Islet of Langerhans (tissue), 1 donor: ENCODE data around the gene DVL2.
"Not testable (repeated sequence)": the region's sequence is repeated elsewhere in the genome, so short reads cannot be mapped to it uniquely, and the experiment has no call there.

Experiments used
- FAIRE-seq: peaks from one replicate; lab custom pipeline; 2011; peaks lifted over from hg19 to GRCh38; lab: Jason Lieb, UNC

Gene DVL2

DNA sequence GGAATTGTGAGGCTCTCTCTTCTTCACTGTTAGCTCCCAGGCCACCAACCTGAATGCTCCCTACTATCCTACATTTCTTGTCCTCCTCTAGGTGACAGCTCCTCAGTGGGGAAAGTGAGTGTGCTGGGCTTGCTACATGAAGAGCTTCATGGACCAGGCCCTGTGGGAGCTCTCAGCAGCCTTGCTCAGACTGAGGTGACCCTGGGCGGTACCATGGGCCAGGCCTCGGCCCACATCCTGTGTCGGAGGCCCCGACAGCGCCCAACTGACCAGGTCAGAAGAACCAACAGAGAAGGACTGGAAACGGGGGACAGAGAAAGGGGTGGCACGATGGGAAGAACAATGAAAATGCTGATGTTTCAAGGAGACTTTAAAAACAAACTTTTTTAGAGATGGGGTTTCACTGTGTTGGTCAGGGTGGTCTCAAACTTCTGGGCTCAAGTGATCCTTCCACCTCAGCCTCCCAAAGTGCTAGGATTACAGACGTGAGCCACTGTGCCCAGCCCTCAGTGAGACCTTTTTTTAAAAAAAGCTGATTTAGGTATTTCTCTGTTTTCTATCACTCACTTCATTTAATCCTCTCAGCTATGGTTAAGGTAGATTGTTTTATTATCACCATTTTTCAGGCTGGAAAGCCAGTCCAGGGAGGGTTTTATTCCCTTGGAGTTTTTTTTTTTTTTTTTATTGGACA, 22.6 kb upstream of the DVL2 start:
- no peak for FAIRE-seq

DNA sequence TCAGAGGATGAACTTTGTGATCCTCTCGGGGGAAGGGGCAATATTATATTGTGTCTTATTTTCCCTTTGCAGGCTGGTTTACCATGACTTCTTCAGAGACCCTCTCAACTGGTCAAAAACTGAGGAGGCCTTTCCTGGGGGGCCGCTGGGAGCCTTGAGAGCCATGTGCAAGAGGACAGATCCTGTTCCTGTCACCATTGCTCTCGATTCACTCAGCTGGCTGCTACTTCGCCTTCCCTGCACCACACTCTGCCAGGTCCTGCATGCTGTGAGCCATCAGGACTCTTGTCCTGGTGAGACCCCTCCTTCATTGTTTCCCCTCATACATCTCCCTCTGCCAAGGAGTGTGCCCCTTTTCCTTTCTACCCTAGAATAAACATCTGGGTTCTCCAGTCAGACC, 20.2 kb upstream of the DVL2 start:
- no peak for FAIRE-seq

DNA sequence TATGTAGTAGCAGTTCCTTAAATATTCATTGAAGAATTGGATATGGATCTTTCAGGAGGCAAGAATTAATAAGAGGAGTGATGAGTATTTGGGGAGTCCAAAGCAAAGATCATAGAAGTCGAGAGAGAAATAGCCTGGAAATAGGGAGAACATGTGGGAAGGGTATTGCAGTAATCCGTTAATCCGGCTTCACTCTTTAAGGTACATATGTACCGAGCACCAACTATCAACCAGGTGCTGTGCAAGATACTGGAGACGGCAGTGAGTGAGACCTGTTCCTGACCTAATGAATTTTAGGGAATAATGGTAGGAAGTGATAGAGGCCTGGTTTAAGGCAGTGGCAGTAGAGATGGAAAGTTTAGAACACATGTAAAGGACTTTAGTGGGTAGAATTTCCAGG, 18.8 kb upstream of the DVL2 start:
- no peak for FAIRE-seq

DNA sequence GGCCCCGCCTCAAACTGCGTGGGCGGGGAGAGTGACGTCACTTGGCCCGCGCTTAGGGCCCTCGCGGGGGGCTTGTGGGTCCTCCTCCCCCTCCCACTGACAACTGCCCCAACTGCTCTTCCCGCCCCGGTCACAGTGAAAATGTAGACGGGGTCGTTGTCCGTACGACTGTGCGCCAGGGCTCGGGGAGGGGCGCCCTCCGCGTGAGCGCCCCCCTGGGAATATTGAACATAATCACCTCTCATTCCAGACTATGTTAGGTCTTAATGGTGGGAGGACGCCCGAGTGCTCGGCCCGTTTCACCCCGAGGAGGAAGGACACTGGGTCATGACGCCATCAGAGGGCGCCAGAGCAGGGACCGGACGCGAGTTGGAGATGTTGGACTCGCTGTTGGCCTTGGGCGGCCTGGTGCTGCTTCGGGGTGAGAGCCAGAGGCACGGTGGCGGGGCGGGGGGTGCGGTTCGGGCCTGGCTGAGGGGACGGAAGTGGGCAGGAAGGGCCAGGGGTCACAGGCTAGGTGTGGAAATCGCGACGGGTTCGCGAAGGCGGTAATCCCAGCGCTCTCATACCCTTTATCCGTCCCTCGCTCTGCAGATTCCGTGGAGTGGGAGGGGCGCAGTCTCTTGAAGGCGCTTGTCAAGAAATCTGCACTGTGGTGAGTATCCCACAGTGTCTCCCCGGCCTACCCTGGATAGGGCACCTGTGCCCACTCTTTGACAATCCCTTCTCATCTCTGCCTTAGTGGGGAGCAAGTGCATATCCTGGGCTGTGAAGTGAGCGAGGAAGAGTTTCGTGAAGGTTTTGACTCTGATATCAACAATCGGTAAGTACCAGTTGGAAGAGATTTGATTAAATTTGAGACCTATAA, 18.1 kb upstream of the DVL2 start, which contains the start of gene ELP5:
ELP5 (plus strand) TSS at position 40 of the 868 bp plus-strand sequence; CDS start at position 376, 336 bp downstream.
- no peak for FAIRE-seq

DNA sequence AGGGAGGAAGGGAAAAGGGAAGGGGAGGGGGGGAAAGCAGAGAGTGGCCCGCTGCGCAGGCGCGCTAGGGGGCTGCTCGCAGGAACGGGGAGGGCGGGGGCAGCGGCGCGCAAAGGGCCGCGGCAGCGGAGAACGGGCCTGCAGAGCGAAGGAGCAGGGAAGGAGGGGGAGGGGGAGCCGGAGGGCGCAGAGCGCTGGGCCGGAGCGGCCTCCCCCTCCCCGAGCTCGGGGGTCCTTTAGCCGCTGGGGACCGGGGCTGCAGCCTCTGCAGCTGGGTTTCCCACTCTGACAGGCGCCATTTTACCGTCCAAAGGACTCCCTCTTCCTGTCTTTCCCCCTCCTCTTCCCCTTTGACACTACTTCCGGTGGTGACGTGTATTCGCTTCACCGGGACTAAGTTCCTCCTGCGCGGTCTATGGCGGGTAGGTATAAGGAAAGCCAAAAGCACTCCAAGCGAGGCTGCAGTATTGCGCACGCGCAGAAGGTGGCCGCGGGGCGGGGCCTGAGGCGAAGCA, 17.4 kb upstream of the DVL2 start, which contains the start of gene CTDNEP1:
CTDNEP1 (minus strand) TSS at position 74 of the 515 bp plus-strand sequence. CDS start 438 bp downstream, outside the sequence.
- peak; percentile 96 for FAIRE-seq

DNA sequence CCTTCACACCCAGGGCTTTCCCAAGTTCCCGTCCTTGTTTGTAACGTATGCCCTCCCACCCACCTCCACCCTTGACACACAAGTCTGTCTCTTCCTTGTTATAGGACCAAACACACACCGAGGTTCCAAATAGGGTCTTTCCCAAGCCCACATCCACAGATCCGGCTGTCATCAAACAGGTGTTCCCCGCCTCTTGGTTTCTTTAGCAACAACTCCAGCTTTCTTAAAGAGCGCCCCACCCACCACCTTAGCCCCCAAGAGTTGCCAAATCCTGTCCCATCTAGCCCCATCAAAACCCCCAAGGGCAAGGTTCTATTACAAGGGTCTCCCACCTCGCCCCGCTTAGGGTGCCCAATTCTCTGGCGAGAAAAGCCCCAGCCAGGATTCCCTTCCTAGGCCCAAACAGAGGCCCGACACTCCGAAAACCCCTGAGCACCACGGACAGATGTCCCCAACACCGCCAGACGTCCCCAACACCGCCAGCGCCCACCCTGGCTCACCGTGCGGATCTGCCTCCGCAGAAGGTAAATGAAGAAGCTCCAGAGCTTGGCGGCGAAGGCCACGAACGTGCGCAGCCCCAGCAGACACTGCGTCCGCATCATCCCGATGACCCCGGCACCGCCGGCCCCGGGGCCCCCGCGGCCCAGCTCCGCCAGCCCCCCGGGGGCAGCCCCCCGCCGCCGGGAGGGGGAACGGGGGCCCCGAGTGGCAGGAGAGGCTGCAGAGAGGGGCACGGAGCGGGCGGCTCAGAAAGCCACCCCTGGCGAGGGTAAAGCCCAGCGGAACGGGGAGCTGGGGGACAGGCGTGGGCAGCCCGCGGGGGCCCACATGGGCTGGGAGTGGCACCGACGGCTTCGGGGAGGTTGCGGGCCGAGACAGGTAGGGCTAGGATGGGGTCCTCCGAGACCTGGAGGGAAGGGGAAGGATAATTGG, 16.6 kb upstream of the DVL2 start:
- FAIRE-seq = no peak

DNA sequence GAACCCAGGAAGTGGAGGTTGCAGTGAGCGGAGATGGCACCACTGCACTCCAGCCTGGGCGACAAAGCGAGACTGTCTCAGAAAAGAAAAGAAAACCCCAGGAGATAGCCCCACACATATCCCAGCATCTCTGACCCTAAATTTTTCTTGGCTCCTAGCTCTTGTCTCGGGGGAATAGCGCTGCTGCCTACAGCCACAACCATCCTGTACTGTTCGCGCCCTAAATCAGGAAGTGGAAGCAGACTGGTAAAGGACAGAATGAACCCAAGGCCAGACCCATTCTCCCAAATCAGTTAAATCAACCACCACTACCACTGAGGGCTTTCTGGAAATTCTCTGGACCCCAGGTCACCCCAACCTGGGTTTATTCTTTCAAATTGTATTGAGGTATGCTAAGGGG, 15.5 kb upstream of the DVL2 start:
- FAIRE-seq = no peak

DNA sequence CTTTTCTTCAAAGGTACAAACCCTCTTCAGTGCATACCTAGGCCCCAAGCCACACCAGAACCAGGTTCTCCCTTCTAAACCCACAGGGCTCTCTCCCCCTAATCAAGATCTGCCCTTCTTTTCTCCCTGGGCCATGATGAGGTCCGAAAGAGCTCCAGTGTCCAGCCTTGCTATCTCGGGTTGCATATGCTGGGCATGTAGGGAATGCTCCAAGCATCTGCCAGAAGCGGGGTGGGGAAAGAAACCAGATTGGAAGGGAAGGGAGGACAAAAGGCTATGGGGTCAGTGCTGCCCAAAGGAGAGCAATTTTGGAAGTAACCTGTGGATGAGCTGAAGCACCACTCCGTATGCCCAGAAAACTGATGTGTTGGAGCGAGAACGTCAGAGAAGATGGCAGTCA, 14.9 kb upstream of the DVL2 start:
- FAIRE-seq = no peak

DNA sequence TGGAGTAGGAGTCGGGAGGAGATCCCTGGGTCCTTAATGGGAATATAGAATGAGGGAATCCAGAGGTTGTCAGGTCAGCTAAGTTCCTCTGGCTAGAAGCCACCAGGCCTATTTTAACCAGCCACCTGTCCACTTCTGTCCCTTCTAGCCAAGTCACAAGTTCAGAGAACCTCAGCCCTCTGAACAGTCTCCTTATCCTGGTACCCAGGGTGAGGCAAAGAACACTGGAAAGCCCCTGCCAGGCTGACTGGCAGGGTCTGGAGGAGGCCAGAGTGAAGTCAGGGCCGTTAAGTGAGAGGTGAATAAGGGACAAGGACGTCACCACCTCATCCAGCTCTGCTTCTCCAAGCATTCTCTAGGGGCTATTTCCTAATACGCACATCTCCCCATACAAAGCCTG, 14.5 kb upstream of the DVL2 start:
- no peak for FAIRE-seq

DNA sequence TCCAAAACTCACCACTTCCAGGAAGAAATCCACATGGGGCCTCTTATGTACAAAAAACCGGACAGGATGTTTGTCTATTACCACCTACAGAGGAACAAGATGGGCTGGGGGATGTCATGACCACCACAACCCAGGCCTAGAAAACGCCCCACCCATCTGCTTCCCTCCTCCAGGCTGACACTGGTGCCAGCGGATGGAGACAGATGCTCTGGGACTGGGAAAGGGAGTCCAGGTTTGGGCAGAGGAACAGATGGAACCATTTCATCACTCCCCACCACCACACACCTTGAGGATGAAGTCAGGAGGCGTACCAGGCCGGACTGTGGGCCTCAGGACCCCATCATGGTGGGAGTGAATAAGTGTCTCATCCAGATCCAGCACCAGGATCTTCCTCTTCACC, 12.5 kb upstream of the DVL2 start:
- FAIRE-seq = no peak

DNA sequence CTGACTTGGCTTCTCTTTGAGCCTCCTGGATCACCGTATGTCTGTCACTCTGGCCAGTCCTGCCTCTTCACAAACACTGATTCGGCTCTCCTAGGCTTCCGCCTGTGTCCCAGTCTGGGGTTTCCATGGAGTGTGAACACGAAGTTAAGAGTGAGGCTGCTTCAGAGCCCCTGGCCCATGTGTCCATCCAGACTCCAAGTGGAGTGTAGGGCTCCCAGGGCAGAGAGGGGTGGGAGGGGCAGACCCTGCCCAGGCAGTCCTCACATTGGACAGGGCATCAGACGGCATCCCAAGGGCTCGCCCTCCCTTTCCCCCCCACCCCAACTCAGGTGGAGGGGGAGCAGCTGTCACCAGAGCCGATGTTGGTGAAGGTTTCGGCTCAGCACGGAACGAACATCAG, 9.5 kb upstream of the DVL2 start:
- not testable (repeated sequence) for FAIRE-seq

DNA sequence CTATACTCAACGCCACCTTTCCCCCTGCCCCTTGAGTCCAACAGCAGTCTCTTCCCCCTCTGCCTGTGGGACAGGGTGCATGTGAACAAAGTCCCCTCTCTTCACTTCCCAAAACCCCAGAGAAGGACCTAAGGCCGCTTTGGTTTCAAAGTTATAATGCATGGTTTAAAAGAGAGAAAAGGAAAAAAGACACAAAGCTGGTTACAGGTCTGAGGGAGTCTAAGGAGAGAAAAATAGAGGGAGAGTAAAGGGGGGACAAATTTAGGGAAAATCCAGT, 9.1 kb upstream of the DVL2 start:
- FAIRE-seq = no peak

DNA sequence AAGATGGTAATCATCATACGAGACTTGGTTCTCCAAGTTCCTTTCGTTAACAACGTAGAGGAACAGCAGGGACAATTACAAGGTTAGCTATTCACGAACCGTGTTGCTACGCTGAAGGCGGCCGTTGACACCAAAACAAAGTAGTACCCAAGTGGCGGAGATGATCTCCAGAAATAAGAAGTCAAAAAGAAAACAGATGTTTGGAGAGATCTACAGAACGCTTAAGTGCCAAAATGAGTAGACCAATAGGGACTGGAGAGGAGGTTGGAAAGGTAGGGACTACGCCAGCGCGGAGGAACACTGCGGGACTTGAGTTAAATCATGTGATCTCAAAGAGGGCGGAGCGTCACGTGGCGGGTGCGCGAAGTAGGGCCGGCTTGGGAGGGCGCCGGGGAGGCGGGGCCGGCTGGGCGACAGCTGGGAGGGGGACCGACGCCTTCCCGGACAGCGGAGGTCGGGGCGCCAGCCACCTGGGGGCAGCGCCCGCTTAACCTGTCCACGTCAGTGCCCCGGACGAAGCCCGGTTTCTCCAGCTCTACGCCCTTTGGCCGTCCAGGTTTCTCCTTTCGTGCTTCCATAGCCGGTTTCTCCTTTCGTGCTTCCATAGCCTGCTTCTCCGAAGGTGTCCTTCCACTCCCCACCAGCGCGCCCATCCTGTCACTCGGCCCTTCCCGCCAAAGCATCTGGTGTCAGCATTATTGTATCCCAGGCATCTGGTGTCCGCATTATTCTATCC, 8.6 kb upstream of the DVL2 start:
- peak; percentile 98 for FAIRE-seq

DNA sequence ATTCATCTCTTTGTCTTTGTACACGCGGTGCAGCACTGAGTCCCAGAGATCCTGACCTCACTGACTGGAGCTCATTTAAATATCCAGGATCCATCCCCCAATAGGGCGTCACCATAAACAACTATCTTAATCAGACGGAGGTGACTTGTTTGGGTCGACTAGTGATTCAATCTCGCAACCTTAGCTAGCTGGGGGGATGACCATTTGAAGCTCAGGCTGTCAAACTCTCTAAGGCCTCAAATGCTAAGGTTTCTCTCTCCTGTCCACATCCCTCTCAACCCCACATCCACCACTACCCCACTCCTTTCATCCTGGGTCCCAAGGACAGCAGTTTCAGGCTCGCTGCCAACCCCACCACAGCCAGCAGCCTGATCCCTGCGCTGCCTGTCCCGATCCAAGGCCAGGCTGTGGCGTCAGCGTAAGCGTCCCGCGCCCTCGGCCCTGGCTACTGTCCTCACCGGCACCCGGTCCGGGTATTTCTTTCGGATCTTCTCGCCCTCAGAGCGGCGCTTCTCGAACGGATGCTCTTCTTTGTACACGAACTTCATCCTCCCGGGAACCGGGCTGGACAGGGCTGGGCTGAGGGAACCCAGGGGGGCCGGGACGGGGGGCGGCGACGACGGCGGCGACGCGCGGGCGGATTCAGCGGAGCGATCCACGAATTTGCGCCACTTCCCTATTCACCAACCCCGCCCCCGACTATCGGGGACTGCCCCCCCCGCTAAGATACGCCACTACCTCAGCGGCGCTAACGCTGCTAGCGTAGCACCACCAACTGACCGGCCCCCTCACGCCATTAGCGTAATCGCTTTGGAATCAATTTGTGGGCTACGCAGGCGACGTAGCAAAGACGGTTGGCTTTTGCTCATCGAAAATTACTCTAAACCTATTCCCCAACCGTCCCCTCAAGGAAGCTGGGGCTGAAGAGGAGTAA, 7.7 kb upstream of the DVL2 start, which contains the start of gene GABARAP:
GABARAP (minus strand) TSS at position 667 of the 934 bp plus-strand sequence; CDS start at position 548, 119 bp downstream.
- peak; percentile 17 for FAIRE-seq

DNA sequence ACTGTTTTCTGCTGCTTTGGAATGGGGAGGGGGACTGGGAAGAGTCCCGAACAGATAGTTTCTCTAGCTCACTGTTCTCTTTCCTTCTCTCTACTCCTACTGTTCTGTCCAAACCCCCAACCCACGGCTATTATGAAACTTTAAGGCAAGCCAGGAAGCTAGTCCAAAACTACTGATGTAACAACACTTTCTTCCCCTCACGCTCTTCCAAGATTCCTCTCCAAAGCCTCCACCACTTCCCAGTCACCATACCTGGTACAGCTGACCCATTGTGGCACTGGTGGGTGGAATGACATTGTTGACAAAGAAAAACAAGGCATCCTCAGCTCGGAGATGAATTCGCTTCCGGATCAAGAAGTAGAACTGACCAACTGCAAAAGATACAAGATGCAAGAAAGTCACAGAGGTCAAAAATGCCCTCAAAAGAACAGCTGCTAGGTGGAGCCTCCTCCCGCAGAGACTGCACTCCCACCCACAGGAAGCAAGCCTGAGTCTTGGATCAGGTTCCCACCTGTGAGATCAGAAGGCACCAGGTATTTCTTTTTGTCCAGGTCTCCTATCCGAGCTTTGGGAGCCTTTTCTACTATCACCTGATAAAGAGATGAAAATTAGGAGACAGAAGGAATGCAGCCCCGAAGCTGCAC, 6.9 kb upstream of the DVL2 start:
- FAIRE-seq = no peak

DNA sequence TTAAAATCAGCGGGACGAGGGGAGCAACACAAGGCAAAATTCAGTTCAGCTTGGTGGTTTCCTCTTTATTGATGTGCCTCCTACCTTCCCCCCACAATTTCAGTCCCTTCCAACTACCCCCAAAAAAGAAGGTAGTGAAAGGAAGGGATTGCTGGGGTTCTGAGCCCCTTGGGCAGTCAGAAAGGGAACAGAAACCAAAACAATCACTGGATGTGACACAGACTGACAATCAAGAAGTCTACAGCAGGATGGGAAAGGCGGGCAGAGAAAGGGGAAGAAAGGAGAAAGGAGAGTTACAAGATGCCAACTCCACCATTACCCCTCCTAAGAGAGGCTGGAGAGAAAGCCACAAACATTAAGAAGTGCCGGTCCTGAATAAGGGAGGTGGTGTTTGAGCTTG, 6.1 kb upstream of the DVL2 start:
- no peak for FAIRE-seq

DNA sequence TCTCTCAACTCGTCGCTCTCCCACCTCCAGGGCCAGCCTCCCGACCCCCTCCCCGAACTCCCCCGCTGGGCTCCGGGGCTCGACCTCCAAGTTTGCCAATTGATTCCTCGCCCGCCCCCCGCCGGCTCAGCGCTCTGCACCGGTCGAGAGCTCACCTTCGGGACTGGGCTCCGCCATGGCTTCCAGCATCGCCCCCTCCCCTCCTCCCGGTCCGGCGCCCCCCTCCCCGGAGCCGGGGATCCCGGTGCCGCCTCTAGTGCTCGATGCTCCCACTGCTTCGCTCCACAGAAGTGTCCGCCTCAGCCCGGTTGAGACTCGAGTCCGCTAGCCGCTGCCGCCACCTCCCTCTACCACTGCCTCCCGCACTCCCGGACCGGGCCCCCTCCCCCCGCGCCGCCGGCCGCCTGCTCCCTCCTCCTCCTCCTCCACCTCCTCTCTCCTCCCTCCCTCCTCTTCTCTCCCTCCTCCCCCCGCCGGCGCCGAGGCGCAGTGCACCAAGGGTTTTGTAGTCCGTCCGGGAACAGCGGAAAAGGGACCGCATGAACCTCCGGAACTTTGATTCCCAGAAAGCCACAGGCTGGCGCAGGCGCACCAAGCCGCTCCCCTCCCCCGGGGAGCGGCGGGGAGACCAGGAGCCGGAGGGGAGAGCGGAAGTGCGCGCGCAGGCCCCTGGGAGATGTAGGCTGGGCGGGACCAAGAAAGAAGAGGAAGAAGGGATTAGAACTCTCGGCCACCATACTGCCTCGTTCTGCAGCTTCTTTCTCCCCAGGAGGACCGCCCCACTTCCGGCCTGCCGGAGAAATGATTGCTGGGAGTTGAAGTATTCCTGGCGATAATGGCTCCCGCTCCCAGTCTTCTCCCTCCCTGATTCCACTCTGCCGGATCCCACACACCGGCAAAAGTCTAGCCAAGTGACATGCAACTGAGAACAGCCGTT, 5.0 kb upstream of the DVL2 start, which contains the start of gene PHF23:
PHF23 (minus strand) TSS at position 367 of the 937 bp plus-strand sequence; CDS start at position 189, 178 bp downstream.
- FAIRE-seq = peak; percentile 84

DNA sequence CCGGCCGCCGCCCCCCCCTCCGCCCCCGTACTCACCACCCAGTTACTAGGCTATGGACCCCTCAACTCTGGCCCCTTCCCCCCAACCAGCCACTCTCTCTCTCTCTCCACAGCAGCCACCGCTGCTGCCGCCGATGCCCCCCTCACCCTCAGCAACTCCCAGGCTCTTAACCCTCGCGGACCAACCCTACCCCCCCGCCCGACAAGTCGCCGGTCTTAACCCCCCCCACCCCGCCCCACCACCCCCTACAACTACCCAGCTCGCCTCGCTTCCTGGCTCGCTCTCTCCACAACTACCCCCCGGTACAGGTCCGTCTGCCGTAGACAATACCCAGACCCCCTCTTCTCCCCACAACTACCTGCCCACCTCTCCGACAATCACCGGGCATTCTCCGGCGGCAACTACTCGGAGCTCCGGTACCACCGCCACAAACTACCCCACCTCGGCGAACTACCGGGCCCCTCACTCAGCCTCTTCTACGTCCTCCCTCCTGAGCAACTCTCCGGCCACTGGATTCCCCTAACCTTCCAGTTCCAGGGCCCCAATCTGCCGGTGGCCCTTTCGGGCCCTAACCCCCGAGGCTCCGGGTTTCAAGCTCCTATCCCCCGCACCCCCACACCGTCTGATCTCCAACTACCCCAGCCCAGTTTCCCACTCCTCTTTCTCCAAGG, 4.2 kb upstream of the DVL2 start:
- no peak for FAIRE-seq
